Smooth muscle cell (in vitro differentiated cells): ENCODE data around the gene TMED5. TPM values are rescaled to one million over a fixed set of nuclear protein-coding genes. Genes with fewer than 3 reads are reported as not detected.

Experiments
- DNase-seq: peaks from one replicate; lab custom pipeline; 2025; ENCODE audit not compliant: unreplicated experiment; lab: John Stamatoyannopoulos, UW
- H2AFZ ChIP-seq: fragments of 200-600 bp; sonication (generic); 2 replicates; pipeline ENCODE4 v1.6.0; 2016; ENCODE audit warnings: antibody characterized with exemption, low read depth, mild to moderate bottlenecking
- H3F3A ChIP-seq: fragments of 200-600 bp; sonication (generic); 2 replicates; pipeline ENCODE4 v1.6.0; 2017; ENCODE audit warnings: antibody characterized with exemption, low read depth
- H3K27ac ChIP-seq: fragments of 200-600 bp; sonication (generic); 2 replicates; pipeline ENCODE4 v1.5.1; 2016; ENCODE audit warnings: low read depth, mild to moderate bottlenecking
- H3K27me3 ChIP-seq: fragments of 200-600 bp; sonication (generic); 2 replicates; pipeline ENCODE4 v1.6.1; 2016; ENCODE audit warnings: low read depth, mild to moderate bottlenecking
- H3K36me3 ChIP-seq: fragments of 200-600 bp; sonication (generic); 2 replicates; pipeline ENCODE4 v1.5.1; 2016; ENCODE audit warnings: low read depth
- H3K4me1 ChIP-seq: fragments of 200-600 bp; sonication (generic); 2 replicates; pipeline ENCODE4 v1.5.1; 2016; ENCODE audit warnings: low read depth
- H3K4me2 ChIP-seq: fragments of 200-600 bp; sonication (generic); 2 replicates; pipeline ENCODE4 v1.6.0; 2016; ENCODE audit warnings: mild to moderate bottlenecking
- H3K4me3 ChIP-seq: fragments of 200-600 bp; sonication (generic); 2 replicates; pipeline ENCODE4 v1.5.1; 2016; ENCODE audit warnings: mild to moderate bottlenecking
- H3K79me2 ChIP-seq: fragments of 200-600 bp; sonication (generic); 2 replicates; pipeline ENCODE4 v1.6.0; 2016; ENCODE audit warnings: low read depth, mild to moderate bottlenecking
- H3K9ac ChIP-seq: fragments of 200-600 bp; sonication (generic); 2 replicates; pipeline ENCODE4 v1.6.0; 2016; ENCODE audit warnings: low read depth
- H3K9me3 ChIP-seq: fragments of 200-600 bp; sonication (generic); replicated peaks from 2 replicates; pipeline ENCODE4 v1.5.1; 2016; ENCODE audit warnings: low read depth
- H4K20me1 ChIP-seq: fragments of 200-600 bp; sonication (generic); 2 replicates; pipeline ENCODE4 v1.6.0; 2016; ENCODE audit warnings: low read depth
- WGBS: methylation state at CpG from one replicate; pipeline ENCODE4 v1.1.7; 2016; ENCODE audit warnings: low lambda C conversion rate; 5-methylcytosine and 5-hydroxymethylcytosine counted together
- polyA plus RNA-seq: library from polyadenylated mRNA; unstranded; fragments of >200 nt; fragmentation: Nextera tagmentation; extraction: Ambion mirVana; gene quantifications from 2 replicates; pipeline ENCODE4 v1.2.1, GENCODE V29; 2016
- total RNA-seq: library from RNA; depleted of rRNA; stranded (reverse); fragments of >200 nt; gene quantifications from 2 replicates; pipeline ENCODE4 v1.2.3, GENCODE V29; 2014
- TF ChIP-seq, protein P1 (sequence below): fragments of 200-600 bp; sonication (generic); IDR thresholded peaks from 2 replicates; pipeline ENCODE4 v1.5.1; 2017; ENCODE audit warnings: borderline replicate concordance, mild to moderate bottlenecking, antibody characterized with exemption; ENCODE audit not compliant: insufficient read depth, poor library complexity, severe bottlenecking

Gene TMED5
- total and polyA plus RNA-seq, 2 experiments from 2014 or later = 26.8 to 61.7 TPM

GRCh38 chr1:93120614-93121013 lies 59.6 kb downstream of the TMED5 start:
- no peak overlapping the region for H2AFZ ChIP-seq
- no peak overlapping the region for H3K4me2 ChIP-seq
- no peaks in the 10 kb centered on the region for H3K27me3 ChIP-seq
- no peak overlapping the region for H3K4me3 ChIP-seq
- peaks cover 7% of the 10 kb centered on the region for H4K20me1 ChIP-seq
- H3K27ac ChIP-seq = no peak overlapping the region
- TF ChIP-seq, protein P1, sequence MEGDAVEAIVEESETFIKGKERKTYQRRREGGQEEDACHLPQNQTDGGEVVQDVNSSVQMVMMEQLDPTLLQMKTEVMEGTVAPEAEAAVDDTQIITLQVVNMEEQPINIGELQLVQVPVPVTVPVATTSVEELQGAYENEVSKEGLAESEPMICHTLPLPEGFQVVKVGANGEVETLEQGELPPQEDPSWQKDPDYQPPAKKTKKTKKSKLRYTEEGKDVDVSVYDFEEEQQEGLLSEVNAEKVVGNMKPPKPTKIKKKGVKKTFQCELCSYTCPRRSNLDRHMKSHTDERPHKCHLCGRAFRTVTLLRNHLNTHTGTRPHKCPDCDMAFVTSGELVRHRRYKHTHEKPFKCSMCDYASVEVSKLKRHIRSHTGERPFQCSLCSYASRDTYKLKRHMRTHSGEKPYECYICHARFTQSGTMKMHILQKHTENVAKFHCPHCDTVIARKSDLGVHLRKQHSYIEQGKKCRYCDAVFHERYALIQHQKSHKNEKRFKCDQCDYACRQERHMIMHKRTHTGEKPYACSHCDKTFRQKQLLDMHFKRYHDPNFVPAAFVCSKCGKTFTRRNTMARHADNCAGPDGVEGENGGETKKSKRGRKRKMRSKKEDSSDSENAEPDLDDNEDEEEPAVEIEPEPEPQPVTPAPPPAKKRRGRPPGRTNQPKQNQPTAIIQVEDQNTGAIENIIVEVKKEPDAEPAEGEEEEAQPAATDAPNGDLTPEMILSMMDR = no peak
- H3K4me1 ChIP-seq = no peaks in the 10 kb centered on the region
- H3K36me3 ChIP-seq = peaks cover 24% of the 10 kb centered on the region
- H3F3A ChIP-seq = no peaks in the 10 kb centered on the region
- peaks cover 14% of the 10 kb centered on the region for H3K79me2 ChIP-seq
- no peak for DNase-seq
- H3K9ac ChIP-seq = no peak overlapping the region
- H3K9me3 ChIP-seq = no peaks in the 10 kb centered on the region

DNA sequence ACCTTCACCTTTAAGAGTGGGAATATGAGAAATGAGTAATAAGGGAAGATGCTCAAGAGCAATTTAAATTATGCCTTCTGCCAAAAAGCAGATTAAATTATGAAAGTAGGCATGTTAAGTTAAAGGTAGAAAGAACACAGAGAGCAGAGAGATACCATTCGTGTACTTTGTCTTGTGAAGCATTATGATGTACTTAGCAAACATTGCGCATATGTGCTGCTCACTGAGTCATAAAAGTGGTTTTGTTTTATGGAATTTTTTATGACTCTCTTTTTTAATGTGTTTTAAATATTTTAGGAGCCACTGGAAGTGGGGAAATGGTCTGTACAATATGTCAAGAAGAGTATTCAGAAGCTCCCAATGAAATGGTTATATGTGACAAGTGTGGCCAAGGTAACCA lies 65.8 kb downstream of the TMED5 start:
- Histone ChIP-seq H3K27me3 (no peaks in the 10 kb centered on the region), H2AFZ (no peak overlapping the region), H3K27ac (no peak overlapping the region), H3F3A (no peaks in the 10 kb centered on the region), H3K4me3 (no peak overlapping the region), H4K20me1 (peaks cover 55% of the 10 kb centered on the region), H3K4me2 (no peak overlapping the region), H3K9ac (no peak overlapping the region), H3K9me3 (no peaks in the 10 kb centered on the region), H3K36me3 (peaks cover 14% of the 10 kb centered on the region), H3K79me2 (peaks cover 59% of the 10 kb centered on the region), H3K4me1 (peaks cover 7% of the 10 kb centered on the region)
- TF ChIP-seq, protein P1 = no peak
- DNase-seq = no peak
- WGBS = 92% methylated on average over 2 of the region's 2 CpGs

GRCh38 chr1:93113127-93113526 lies 67.1 kb downstream of the TMED5 start:
- Histone ChIP-seq H3K9ac (no peak overlapping the region), H3K36me3 (peaks cover 4% of the 10 kb centered on the region), H4K20me1 (peaks cover 64% of the 10 kb centered on the region), H3F3A (no peaks in the 10 kb centered on the region), H3K4me3 (no peak overlapping the region), H3K4me1 (peaks cover 7% of the 10 kb centered on the region), H3K9me3 (no peaks in the 10 kb centered on the region), H3K4me2 (no peak overlapping the region), H3K27ac (no peak overlapping the region), H3K27me3 (no peaks in the 10 kb centered on the region), H3K79me2 (peaks cover 64% of the 10 kb centered on the region), H2AFZ (no peak overlapping the region)
- WGBS = 95% methylated on average over 3 of the region's 3 CpGs
- no peak for DNase-seq
- TF ChIP-seq, protein P1 = no peak

GRCh38 chr1:93111561-93111960 lies 68.7 kb downstream of the TMED5 start:
- no peak overlapping the region for H3K9ac ChIP-seq
- no peaks in the 10 kb centered on the region for H3K9me3 ChIP-seq
- H3K4me2 ChIP-seq = no peak overlapping the region
- H3K27me3 ChIP-seq = no peaks in the 10 kb centered on the region
- peak overlapping the region; percentile 5 for H3K27ac ChIP-seq
- no peak overlapping the region for H2AFZ ChIP-seq
- peaks cover 69% of the 10 kb centered on the region for H4K20me1 ChIP-seq
- no peak for DNase-seq
- H3K79me2 ChIP-seq = peaks cover 80% of the 10 kb centered on the region
- H3K4me1 ChIP-seq = peaks cover 7% of the 10 kb centered on the region
- H3F3A ChIP-seq = no peaks in the 10 kb centered on the region
- TF ChIP-seq, protein P1 = no peak
- H3K36me3 ChIP-seq = peaks cover 8% of the 10 kb centered on the region
- H3K4me3 ChIP-seq = no peak overlapping the region
